Stimulated activated CD4-positive, alpha-beta T cell treated with anti-CD3 and anti-CD28 coated beads, Interleukin-12 subunit alpha, Interleukin-12 subunit beta, amount 100 ng/mL, for 4 hours (primary cell): ENCODE measurements around the gene TRIM58.

Experiments used
- DNase-seq: peaks from one replicate; pipeline ENCODE4 v3.0.0-alpha.2; 2020

The TRIM58 gene, protein sequence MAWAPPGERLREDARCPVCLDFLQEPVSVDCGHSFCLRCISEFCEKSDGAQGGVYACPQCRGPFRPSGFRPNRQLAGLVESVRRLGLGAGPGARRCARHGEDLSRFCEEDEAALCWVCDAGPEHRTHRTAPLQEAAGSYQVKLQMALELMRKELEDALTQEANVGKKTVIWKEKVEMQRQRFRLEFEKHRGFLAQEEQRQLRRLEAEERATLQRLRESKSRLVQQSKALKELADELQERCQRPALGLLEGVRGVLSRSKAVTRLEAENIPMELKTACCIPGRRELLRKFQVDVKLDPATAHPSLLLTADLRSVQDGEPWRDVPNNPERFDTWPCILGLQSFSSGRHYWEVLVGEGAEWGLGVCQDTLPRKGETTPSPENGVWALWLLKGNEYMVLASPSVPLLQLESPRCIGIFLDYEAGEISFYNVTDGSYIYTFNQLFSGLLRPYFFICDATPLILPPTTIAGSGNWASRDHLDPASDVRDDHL

GRCh38 chr1:247857069-247857984 lies at the start of gene TRIM58:
TSS of gene TRIM58 (plus strand) at chr1:247857187. CDS start at chr1:247857247, 60 bp downstream.
- no peak for DNase-seq

DNA sequence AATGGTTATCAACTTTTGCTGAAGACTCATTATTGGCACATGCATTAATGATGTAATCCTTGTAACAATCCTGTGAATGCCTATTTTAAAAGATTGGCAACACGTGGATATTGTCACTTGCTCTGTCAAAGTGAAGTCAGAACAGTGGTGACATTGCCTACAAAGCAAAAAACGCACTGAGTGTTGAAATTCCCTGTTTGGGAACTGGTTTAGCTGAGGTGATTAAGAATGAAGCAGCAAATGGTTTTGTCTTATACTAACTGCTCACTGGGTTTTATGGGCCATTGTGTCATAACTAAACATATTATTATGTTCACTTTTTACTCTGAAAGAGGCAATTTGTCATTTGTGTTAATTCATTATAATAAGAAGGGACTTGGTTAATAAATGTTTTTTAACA lies 44.4 kb upstream of the TRIM58 start:
- DNase-seq = no peak

DNA sequence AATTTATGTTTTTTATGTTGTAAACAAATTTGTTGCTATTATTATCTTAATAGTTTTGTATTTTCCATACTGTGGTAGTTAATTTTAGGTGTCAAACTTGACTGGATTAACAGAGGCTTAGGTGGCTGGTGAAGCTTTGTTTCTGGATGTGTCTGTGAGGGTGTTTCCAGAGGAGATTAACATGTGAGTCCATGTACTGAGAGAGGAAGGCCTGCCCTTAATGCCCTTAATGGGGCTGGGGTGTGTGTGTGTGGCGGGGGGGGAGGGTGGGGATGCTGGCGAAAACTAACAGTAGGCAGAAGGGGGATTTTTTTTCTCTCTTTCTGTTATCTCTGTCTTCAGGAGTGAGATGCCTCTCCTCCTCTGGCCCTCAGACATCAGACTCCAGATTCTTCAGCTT lies 34.9 kb upstream of the TRIM58 start:
- no peak for DNase-seq

- DNase-seq = no peak
Observed at GRCh38 chr1:247824023-247824422, 33.0 kb upstream of the TRIM58 start, which contains the start of gene OR14A16. TSS of gene OR14A16 (minus strand) at chr1:247824119. CDS start at chr1:247815729, 8,390 bp downstream.

GRCh38 chr1:247825362-247825761 lies 31.6 kb upstream of the TRIM58 start:
- no peak for DNase-seq

- DNase-seq = no peak
Observed at GRCh38 chr1:247829656-247830055, 27.3 kb upstream of the TRIM58 start.

GRCh38 chr1:247833601-247834000 lies 23.4 kb upstream of the TRIM58 start:
- no peak for DNase-seq

- no peak for DNase-seq
Observed at GRCh38 chr1:247840818-247841217, 16.2 kb upstream of the TRIM58 start.

- no peak for DNase-seq
Observed at GRCh38 chr1:247841796-247842195, 15.2 kb upstream of the TRIM58 start, which contains the start of gene OR11L1. TSS of gene OR11L1 (minus strand) at chr1:247841896. CDS start at chr1:247841896, 0 bp downstream.

GRCh38 chr1:247843411-247843810 lies 13.6 kb upstream of the TRIM58 start:
- no peak for DNase-seq

GRCh38 chr1:247845011-247845692 lies 11.8 kb upstream of the TRIM58 start:
- DNase-seq = no peak

DNA sequence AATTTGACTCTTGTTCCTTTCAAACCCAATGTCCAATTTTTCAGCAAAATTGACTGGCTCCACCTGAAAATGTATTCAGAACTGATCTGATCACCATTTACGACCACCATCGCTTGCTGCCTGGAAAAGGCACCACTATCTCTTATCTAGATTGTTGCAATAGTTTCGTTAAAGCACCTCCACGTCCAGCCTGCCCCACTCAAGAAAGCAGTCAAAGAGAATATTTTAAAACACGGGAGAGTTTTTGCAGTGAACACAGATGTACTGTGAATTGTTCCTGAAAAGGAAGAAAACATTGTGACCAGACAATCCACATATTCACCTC lies 11.3 kb upstream of the TRIM58 start:
- no peak for DNase-seq

DNA sequence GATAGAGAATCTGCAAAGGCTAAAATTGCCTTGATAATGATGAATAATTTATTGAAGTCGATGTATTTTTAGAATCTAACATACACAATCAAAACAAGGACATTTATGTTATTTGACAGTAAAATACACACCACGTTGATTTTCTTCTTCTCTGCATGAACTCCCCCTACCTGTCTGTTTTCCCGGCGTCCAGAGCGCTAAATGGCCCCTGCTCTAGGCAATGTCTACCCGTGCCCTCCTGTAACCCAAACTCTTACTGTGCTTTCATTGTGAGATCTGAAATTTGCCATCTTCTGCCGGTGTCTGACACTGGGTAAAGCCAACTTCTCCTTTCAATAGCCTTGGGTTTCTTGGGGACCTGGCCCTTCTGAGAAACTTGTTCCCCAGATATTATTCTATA lies 8.6 kb upstream of the TRIM58 start:
- DNase-seq = no peak

GRCh38 chr1:247849616-247850015 lies 7.4 kb upstream of the TRIM58 start:
- DNase-seq = no peak

DNA sequence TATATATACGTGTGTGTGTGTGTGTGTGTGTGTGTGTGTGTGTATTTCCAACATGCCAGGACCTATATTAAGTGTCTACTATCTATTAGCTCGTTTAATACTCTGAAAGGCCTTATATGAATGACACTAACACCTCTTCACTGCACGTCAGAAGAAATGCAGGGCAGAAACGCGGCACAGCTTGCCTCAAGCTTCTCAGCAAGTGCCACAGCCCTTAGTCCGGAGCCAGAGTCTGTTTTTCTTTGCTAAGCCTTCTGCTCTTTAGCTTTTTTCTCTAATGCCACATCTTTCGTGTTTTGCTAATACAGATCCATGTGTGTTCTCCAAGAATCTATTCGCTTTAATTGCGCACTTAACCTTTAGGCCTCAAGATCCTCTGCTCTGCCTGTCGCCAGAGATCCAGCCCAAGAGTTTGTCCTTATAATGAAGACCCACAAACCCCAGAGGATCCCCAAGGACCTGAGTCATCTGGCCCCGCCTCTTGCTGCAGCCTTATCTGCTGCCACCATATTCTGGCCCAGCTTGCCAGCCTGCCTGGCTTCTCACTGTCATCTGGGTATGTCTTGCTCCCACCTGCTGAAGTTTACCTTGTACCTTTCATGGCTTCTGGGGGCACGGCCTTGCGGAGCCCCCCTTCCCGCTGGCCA lies 2.0 kb upstream of the TRIM58 start:
- DNase-seq = no peak

- DNase-seq = no peak
Observed at GRCh38 chr1:247855911-247856310, 1.1 kb upstream of the TRIM58 start.

- no peak for DNase-seq
Observed at GRCh38 chr1:247857985-247858619, 1.1 kb downstream of the TRIM58 start.

GRCh38 chr1:247862756-247863155 lies 5.8 kb downstream of the TRIM58 start:
- no peak for DNase-seq

GRCh38 chr1:247864644-247865043 lies 7.7 kb downstream of the TRIM58 start:
- DNase-seq = no peak

- DNase-seq = no peak
Observed at GRCh38 chr1:247865416-247865815, 8.4 kb downstream of the TRIM58 start.

- DNase-seq = no peak
Observed at GRCh38 chr1:247883346-247883745, 26.4 kb downstream of the TRIM58 start.
